RPMI8226 (cell line): ENCODE data around the gene VPS54.

Source experiments
- DNase-seq: peaks from one replicate; pipeline ENCODE4 v3.0.0-alpha.2; 2015

Gene VPS54, protein sequence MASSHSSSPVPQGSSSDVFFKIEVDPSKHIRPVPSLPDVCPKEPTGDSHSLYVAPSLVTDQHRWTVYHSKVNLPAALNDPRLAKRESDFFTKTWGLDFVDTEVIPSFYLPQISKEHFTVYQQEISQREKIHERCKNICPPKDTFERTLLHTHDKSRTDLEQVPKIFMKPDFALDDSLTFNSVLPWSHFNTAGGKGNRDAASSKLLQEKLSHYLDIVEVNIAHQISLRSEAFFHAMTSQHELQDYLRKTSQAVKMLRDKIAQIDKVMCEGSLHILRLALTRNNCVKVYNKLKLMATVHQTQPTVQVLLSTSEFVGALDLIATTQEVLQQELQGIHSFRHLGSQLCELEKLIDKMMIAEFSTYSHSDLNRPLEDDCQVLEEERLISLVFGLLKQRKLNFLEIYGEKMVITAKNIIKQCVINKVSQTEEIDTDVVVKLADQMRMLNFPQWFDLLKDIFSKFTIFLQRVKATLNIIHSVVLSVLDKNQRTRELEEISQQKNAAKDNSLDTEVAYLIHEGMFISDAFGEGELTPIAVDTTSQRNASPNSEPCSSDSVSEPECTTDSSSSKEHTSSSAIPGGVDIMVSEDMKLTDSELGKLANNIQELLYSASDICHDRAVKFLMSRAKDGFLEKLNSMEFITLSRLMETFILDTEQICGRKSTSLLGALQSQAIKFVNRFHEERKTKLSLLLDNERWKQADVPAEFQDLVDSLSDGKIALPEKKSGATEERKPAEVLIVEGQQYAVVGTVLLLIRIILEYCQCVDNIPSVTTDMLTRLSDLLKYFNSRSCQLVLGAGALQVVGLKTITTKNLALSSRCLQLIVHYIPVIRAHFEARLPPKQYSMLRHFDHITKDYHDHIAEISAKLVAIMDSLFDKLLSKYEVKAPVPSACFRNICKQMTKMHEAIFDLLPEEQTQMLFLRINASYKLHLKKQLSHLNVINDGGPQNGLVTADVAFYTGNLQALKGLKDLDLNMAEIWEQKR

GRCh38 chr2:64019083-64019974 lies at the start of gene VPS54:
Gene VPS54, minus strand, starts transcription at chr2:64019428. Its CDS starts 35,429 bp downstream, at chr2:63983999.
- DNase-seq: peak; percentile 68

DNA sequence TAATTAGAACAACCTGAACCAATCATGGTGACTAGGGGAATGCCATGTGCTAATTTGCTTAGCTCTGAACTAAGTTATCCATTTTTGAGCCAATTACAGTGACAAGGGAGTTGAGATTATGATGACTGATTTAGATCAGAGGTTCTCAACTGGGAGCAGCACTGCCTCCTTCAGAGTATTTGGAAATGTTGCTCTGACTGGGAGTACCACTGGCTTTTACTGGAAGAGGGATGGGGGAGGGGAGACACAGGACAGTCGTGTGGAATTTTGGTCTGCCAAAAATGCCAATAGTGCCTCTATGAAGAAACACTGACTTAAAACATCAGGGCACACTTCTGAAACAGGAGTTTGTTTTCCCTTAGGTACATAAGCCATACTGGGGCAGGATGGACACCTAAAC lies 48.1 kb upstream of the VPS54 start:
- DNase-seq: no peak

DNA sequence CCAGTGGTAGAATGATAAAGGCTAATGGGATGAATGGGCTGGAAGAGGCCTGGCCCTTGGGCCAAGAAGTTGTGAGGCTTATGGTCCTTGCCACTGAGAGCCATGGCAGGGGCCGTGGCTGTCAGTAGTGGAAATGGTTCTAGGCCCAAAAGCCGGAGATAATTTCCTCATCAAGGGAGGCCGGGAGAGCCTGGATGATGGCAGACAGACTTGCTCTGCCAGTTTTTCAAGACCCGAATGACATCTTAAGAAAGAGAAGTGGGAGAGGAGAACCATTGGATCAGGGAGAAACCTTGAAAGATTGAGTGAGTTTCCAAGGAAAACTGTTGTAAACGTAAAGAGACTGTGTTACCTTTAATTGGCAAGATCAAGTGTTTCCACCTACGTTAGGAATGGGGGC lies 46.3 kb upstream of the VPS54 start:
- DNase-seq: no peak

DNA sequence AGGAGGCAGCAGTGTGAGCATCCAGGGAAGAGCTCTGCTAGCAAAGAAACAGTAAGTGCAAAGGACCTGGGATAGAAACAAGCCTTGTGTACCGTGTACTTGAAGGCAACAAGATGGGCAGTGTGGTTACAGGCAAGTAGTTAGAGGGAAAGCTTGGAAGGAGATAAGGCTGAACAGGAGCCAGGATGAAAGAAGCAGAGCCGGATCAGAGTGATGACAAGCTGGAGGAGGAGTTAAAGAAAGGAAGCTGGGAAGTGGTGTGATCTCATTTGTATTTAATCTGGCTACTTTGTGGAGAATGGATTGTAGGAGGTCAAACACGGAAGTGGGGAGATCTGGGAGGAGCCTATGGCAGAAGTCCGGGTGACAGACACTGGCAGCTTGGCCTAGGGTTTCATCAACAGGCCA lies 44.7 kb upstream of the VPS54 start:
- no peak for DNase-seq

DNA sequence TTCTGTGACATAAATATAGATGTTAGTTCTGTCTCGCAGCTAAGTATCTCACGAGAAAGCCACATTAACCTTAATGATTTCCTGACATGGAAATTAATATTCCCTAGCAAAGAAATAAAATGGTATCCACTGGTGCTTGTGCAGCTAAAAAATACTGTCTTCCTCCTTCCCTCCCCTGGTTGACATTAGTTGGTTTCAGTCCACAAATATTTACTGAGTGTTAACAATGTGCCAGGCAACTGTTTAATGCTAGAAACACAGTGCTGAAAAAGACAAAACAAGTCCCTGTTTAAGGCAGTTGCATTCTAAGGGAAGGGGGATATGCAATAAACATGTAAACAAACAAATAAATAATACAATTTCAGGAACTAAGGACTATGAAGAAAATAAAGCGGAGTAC lies 44.2 kb upstream of the VPS54 start:
- DNase-seq: no peak

DNA sequence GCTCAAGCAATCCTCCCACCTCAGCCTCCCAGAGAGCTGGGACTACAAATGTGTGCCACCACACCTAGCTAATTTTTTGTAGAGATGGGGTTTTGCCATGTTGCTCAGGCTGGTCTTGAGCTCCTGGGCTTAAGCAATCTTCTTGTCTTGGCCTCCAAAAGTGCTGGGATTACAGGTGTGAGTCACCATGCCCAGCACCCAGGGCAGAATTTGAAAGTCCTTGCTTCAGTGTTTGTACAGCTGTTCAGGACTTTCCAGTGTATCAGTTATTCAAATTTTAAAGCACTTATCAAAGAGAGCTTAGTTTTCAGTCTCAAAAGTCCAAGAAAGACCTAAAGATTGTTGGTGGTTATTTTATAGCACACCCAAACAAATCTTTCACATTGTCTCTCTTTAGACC lies 43.6 kb upstream of the VPS54 start:
- DNase-seq: peak; percentile 50

- DNase-seq: no peak
These were observed 40.0 kb upstream of the VPS54 start for GRCh38 chr2:64059270-64059669.

GRCh38 chr2:64056021-64056420 lies 36.8 kb upstream of the VPS54 start:
- DNase-seq: no peak

GRCh38 chr2:64054161-64054915 lies 35.1 kb upstream of the VPS54 start:
- DNase-seq: peak; percentile 68

GRCh38 chr2:64052463-64053241 lies 33.4 kb upstream of the VPS54 start:
- peak; percentile 37 for DNase-seq

GRCh38 chr2:64049633-64050220 lies 30.5 kb upstream of the VPS54 start:
- peak; percentile 75 for DNase-seq

GRCh38 chr2:64045938-64046337 lies 26.7 kb upstream of the VPS54 start:
- DNase-seq: peak; percentile 70

GRCh38 chr2:64040161-64040560 lies 20.9 kb upstream of the VPS54 start:
- no peak for DNase-seq

DNA sequence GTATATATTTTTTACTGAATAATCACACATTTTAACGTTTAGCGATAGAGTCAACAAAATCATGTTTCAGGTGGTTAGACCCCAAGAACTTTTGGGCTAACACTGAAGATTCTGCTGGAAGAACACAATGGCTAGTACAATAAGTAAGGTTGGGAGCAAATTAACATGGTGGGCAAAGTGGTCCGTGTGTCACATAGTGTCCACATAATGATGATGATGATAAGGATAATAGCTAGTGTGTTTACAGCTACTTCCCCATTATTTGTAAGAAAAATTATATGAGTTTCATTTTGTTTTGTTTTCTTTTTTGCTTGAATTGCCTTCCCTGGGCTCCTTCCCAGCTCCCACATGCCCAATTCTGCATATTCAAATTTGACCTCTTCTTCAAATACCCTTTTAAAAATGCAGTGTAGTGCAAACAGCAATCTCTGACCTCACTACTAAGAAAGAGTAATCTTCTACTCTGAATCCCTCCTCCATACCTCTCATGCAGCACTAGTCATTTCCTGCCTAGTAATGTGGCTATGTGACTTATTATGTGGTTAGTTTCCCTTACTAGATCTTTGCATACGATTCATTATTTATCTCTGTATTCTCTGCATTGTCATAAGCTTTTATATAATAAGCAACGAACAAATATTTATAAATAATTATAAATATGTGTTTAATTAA lies 16.9 kb upstream of the VPS54 start:
- DNase-seq: no peak

GRCh38 chr2:64035072-64035942 lies 16.1 kb upstream of the VPS54 start:
- DNase-seq: no peak

- no peak for DNase-seq
These were observed 10.0 kb upstream of the VPS54 start for GRCh38 chr2:64029116-64029665.

GRCh38 chr2:64025741-64026140 lies 6.5 kb upstream of the VPS54 start:
- no peak for DNase-seq

DNA sequence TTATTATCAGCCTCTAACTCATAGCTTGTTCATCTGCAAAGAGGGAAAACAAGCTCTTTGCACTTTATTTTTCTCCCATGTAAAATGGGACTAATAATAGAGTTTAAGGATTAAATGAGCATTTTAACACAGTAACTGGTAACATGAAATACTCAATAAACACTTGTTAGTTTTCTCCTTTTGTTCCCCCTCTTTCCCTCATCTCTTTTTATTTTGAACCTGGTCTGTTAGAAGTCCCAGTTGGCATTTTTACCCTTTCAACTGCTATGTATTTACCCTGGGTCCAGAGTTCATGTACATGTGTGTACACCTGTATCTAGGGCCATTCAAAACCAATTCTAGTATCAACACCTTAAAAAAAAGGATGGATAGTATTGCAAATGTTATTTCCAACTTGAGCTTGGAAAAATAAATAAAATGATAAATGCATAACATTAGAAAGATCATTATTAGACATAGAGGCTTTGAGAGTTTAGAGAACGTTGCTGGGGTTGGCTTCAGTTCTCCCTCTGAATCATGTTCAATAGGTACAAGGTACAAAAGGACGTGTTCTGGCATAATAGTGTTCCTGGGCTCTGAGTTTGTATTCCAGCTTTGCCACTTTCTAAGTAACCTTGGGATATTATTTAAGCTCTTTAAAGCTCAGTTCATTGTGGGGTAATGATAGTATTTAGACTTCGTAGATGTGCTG lies 5.2 kb upstream of the VPS54 start:
- no peak for DNase-seq
